Measurements from ENCODE around the gene LDB2. TPM values are rescaled to one million over a fixed set of nuclear protein-coding genes. Genes with fewer than 3 reads are reported as not detected.

LDB2 gene
- total RNA-seq, 4 donors from 2014 or later, result 26.4 to 62.7 (median 40.7) TPM

DNA sequence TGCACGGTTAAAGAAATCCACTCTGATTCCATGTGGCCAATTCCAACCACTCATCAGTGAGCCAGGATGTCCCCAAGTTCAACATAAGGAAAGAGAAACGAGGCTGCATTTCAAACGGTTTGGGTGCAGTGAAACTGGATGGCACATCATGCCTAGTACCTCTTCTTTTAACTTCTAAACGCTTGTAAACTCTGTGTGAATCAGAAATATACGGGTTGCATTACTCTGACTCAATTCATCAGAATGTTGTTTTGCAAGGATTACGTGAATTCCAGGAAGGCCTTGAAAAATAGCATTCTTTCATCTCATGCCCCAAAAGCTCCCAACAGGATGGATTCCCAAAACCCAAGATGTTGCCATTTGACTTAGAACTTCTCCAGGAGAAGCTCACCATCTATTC, 270.4 kb downstream of the LDB2 start:
- H3K4me1 ChIP-seq, result peaks cover 0 to 15% (median 2%) of the 10 kb centered on the region in 4 donors

DNA sequence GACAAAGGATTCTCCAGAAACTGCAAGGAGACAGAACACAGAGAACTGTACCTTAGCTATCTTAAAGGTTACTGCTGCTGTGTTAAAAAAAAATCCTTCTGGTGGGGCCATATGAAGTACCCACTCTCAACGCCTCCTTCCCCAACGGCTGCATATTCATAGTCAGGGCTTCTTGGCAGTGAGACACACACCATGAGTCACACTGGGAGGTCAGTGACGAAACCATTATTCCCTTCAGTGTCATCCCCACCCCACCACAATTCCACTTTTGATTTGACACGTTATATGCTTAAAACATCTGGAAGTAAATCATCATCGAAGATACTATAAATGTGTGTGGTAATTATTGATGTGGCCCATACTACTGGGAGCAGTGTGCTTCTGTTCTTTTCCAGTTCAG, 271.5 kb downstream of the LDB2 start:
- DNase-seq (ENCODE audit: low spot score in 2 of 2), result peak; percentile 26 to 65
- H3K4me1 ChIP-seq, result peaks cover 0 to 15% (median 2%) of the 10 kb centered on the region in 4 donors
- H3K27me3 ChIP-seq, result no peaks in the 10 kb centered on the region
- H3K9me3 ChIP-seq, result no peaks in the 10 kb centered on the region
- H3K27ac ChIP-seq, result peak overlapping the region in 2 of 4 donors; percentile 52 to 71
- H3K36me3 ChIP-seq, result no peaks in the 10 kb centered on the region
- 36 to 57% methylated on average over 5 of the region's 5 CpGs for WGBS, 2 donors
- H3K4me3 ChIP-seq, result no peak overlapping the region
- TF ChIP-seq POLR2A (IDR thresholded peaks at IDR 0.05), result no peak
- TF ChIP-seq, protein P1, sequence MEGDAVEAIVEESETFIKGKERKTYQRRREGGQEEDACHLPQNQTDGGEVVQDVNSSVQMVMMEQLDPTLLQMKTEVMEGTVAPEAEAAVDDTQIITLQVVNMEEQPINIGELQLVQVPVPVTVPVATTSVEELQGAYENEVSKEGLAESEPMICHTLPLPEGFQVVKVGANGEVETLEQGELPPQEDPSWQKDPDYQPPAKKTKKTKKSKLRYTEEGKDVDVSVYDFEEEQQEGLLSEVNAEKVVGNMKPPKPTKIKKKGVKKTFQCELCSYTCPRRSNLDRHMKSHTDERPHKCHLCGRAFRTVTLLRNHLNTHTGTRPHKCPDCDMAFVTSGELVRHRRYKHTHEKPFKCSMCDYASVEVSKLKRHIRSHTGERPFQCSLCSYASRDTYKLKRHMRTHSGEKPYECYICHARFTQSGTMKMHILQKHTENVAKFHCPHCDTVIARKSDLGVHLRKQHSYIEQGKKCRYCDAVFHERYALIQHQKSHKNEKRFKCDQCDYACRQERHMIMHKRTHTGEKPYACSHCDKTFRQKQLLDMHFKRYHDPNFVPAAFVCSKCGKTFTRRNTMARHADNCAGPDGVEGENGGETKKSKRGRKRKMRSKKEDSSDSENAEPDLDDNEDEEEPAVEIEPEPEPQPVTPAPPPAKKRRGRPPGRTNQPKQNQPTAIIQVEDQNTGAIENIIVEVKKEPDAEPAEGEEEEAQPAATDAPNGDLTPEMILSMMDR (IDR thresholded peaks at IDR 0.05), result no peak
- no peak for TF ChIP-seq EP300 (IDR thresholded peaks at IDR 0.05)

More for the DNA sequence above, 270.4 kb downstream of the LDB2 start:
- no peaks in the 10 kb centered on the region for H3K36me3 ChIP-seq
- 68 to 72% methylated on average over 6 of the region's 6 CpGs for WGBS, 2 donors
- peak in 1 of 2 donors; percentile 75 for TF ChIP-seq EP300 (IDR thresholded peaks at IDR 0.05)
- no peak for TF ChIP-seq POLR2A (IDR thresholded peaks at IDR 0.05)
- H3K4me3 ChIP-seq, result no peak overlapping the region
- peak overlapping the region in 2 of 4 donors; percentile 52 to 71 for H3K27ac ChIP-seq
- H3K27me3 ChIP-seq, result no peaks in the 10 kb centered on the region
- no peaks in the 10 kb centered on the region for H3K9me3 ChIP-seq
- DNase-seq (ENCODE audit: low spot score in 2 of 2), result no peak

DNA sequence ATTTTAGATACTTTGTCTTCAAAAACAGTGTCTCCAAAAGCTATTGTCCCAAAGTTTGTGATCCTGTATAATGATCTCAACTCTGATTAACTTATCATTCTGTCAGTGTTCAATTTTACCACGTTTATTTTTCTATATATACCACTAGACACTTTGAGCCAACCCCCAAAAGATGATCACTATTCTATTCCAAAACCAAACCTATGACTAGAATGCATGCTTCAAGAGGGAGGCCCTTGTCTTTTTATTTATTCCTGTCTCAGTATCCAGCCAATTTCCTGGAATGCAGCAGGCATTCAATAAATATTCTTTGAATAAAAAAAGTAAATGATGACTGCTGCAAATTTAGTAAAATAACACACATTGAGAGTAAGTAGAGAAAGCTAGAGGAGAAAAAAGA, 275.6 kb downstream of the LDB2 start:
- no peak overlapping the region for H3K27ac ChIP-seq
- H3K36me3 ChIP-seq, result no peaks in the 10 kb centered on the region
- peaks cover 0 to 16% (median 2%) of the 10 kb centered on the region in 4 donors for H3K4me1 ChIP-seq
- TF ChIP-seq, protein P1 (IDR thresholded peaks at IDR 0.05), result no peak
- no peak for TF ChIP-seq EP300 (IDR thresholded peaks at IDR 0.05)
- TF ChIP-seq POLR2A (IDR thresholded peaks at IDR 0.05), result no peak
- H3K4me3 ChIP-seq, result no peak overlapping the region
- no peaks in the 10 kb centered on the region for H3K9me3 ChIP-seq
- no peak for DNase-seq (ENCODE audit: low spot score in 2 of 2)
- H3K27me3 ChIP-seq, result no peaks in the 10 kb centered on the region
- 16 to 28% methylated on average over 1 of the region's 1 CpG for WGBS, 2 donors

DNA sequence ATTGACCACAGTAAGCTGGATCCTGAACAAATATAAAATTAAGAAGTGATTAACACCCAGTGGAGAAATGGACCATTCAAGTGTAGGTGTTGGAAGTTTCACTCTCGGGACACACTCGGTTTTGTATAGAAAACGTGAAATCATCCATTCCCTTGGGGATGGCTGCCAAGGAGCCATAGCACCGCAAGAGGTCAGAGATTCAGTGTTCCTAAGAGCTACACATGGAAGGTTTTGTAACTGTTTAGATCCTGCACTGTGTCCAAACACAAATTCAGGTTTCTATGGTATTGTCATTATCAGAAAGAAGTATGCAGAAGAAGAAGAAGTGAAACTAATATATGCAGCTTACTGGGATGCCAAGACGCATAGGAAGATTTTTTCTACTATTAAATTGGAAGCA, 281.0 kb downstream of the LDB2 start:
- Histone ChIP-seq H3K27me3 (no peaks in the 10 kb centered on the region), H3K4me1 (peaks cover 0 to 9% (median 0%) of the 10 kb centered on the region in 4 donors), H3K4me3 (no peak overlapping the region), H3K27ac (no peak overlapping the region), H3K9me3 (peaks cover 0 to 9% (median 0%) of the 10 kb centered on the region in 4 donors), H3K36me3 (no peaks in the 10 kb centered on the region)
- no peak for TF ChIP-seq POLR2A (IDR thresholded peaks at IDR 0.05)
- no peak for DNase-seq (ENCODE audit: low spot score in 2 of 2)
- WGBS, 2 donors, result 57% methylated on average over 5 of the region's 5 CpGs

DNA sequence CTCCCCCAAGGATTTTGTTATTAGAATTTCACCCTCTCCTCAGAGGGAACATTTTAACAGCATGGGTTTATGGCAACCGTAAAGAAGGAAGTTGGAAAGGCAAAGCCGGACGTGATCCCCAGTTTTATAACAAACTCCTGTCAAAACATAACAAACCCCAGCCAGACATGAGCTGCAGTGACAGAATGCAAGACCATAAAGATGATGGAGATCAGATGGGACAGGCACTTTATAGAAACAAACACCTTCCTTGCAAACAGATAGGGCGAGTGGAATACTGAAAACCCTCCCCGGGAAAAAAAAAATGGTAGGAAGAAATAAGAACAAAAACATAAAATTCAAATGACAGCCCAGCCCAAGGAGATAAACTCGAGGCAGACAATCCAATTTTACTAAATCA, 281.4 kb downstream of the LDB2 start:
- Histone ChIP-seq H3K4me3 (no peak overlapping the region), H3K27me3 (no peaks in the 10 kb centered on the region), H3K27ac (no peak overlapping the region), H3K9me3 (peaks cover 0 to 9% (median 0%) of the 10 kb centered on the region in 4 donors), H3K36me3 (no peaks in the 10 kb centered on the region), H3K4me1 (peaks cover 0 to 9% (median 0%) of the 10 kb centered on the region in 4 donors)
- WGBS, 2 donors, result 43 to 47% methylated on average over 6 of the region's 6 CpGs
- TF ChIP-seq POLR2A (IDR thresholded peaks at IDR 0.05) (no peak), EP300 (IDR thresholded peaks at IDR 0.05) (no peak)
- TF ChIP-seq, protein P1 (IDR thresholded peaks at IDR 0.05), result no peak
- no peak for DNase-seq (ENCODE audit: low spot score in 2 of 2)

DNA sequence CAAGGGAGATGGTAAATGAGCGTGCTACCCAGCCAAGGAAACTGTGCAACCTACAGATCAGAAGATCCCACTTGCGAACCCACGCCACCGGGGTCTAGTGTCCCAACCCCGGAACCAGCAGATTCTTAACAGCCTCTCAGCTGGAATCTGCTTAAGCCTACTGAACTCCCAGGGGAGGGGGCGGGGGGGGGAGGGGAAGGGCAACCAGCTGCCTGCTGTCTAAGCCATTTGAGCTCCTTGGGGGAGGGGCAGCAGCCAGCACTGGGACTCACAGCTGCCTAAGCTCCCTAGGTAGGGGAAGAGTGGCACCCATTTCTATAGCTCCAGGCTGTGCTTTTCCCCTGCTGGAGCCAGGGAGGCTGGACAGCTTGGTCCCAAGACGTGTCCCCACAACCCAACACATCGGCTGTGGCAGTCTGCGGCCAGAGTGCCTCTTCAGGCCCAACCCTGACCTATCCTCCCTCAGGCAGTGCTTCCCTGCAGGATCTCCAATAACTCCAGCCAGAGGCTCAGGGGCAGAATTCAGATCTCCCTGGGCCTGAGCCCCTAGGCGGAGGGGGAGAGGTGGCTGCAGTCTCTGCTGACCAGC, 289.2 kb downstream of the LDB2 start:
- H3K27ac ChIP-seq, result no peak overlapping the region
- DNase-seq (ENCODE audit: low spot score in 2 of 2), result no peak
- TF ChIP-seq POLR2A (IDR thresholded peaks at IDR 0.05) (no peak), EP300 (IDR thresholded peaks at IDR 0.05) (no peak)
- TF ChIP-seq, protein P1 (IDR thresholded peaks at IDR 0.05), result no peak

More for the DNA sequence above, 289.2 kb downstream of the LDB2 start:
- Histone ChIP-seq H3K9me3 (peaks cover 0 to 9% (median 0%) of the 10 kb centered on the region in 4 donors), H3K4me3 (no peak overlapping the region), H3K27me3 (no peaks in the 10 kb centered on the region), H3K4me1 (peaks cover 0 to 22% (median 0%) of the 10 kb centered on the region in 4 donors), H3K36me3 (no peaks in the 10 kb centered on the region)
- WGBS, 2 donors, result 90 to 91% methylated on average over 5 to 10 of the region's 10 CpGs

All from tibial nerve (tissue), 4 donors.